Endothelial cell of umbilical vein (primary cell): ENCODE results near the gene TRAPPC3L. TPM values are rescaled to one million over a fixed set of nuclear protein-coding genes. Genes with fewer than 3 reads are reported as not detected.

Source experiments
- BruUV-seq: library from RNA; stranded (reverse); fragments of 400-500 nt; replicated peaks from 2 replicates; lab custom pipeline; 2021; lab: Mats Ljungman, UMichigan
- CTCF ChIA-PET: fragments of 300-600, 350-600 bp; sonication (Branson Sonifier 250); formaldehyde crosslinking; loops from one replicate; lab custom pipeline; 2021; ENCODE audit warnings: antibody characterized with exemption, inconsistent platforms; lab: Charles Lee
- POLR2A ChIA-PET: fragments of 300-600, 350-600 bp; sonication (Branson Sonifier 250); formaldehyde crosslinking; loops from one replicate; lab custom pipeline; 2021; ENCODE audit warnings: antibody characterized with exemption, inconsistent platforms; lab: Charles Lee
- DNase-seq: peaks from one replicate; pipeline ENCODE4 v3.0.0-alpha.2; 2011; ENCODE audit warnings: low read depth, low spot score
- FAIRE-seq: peaks from 2 replicates; lab custom pipeline; 2011; peaks lifted over from hg19 to GRCh38; lab: Jason Lieb, UNC
- H2AFZ ChIP-seq: 2 replicates; pipeline ENCODE4 v1.6.0; 2012; ENCODE audit warnings: low read depth, low read length, control low read depth, inconsistent platforms
- H3K27ac ChIP-seq: 2 replicates; pipeline ENCODE4 v1.5.1; 2011; ENCODE audit warnings: low read depth, mild to moderate bottlenecking, control low read depth, low read length, moderate library complexity; ENCODE audit not compliant: insufficient read depth
- H3K27me3 ChIP-seq, 2 experiments: 2 replicates each; pipeline versions ENCODE4 v1.6.0 to v1.6.1; 2011; ENCODE audit warnings: low read length in 2 of 2, mixed read lengths in 1 of 2; ENCODE audit not compliant: control insufficient read depth in 2 of 2, insufficient read depth in 2 of 2
- H3K36me3 ChIP-seq, 2 experiments: 2 replicates in 1 of 2; 3 replicates in 1 of 2; pipeline ENCODE4 v1.5.1; 2011; ENCODE audit warnings: low read length in 2 of 2, mild to moderate bottlenecking in 1 of 2, moderate library complexity in 1 of 2; ENCODE audit not compliant: control insufficient read depth in 2 of 2, insufficient read depth in 2 of 2; ENCODE audit errors: extremely low read depth in 1 of 2
- H3K4me1 ChIP-seq: 3 replicates; pipeline ENCODE4 v1.5.1; 2011; ENCODE audit warnings: mild to moderate bottlenecking, low read length; ENCODE audit not compliant: control insufficient read depth, insufficient read depth; ENCODE audit errors: extremely low read depth
- H3K4me2 ChIP-seq: 2 replicates; pipeline ENCODE4 v1.6.1; 2011; ENCODE audit warnings: low read length, control low read depth, mixed read lengths; ENCODE audit not compliant: insufficient read depth
- H3K4me3 ChIP-seq, 3 experiments: fragments of 200-600 bp in 1 of 3; sonication (generic), shearing (Covaris generic) in 1 of 3; replicated peaks in 1 of 3; 2 replicates each; pipeline ENCODE4 v1.5.1; 2011 to 2016; ENCODE audit warnings: control low read depth in 3 of 3, low read length in 3 of 3, mild to moderate bottlenecking in 2 of 3, inconsistent platforms in 1 of 3, low read depth in 1 of 3, moderate library complexity in 1 of 3; ENCODE audit not compliant: insufficient read depth in 1 of 3
- H3K79me2 ChIP-seq: 2 replicates; pipeline ENCODE4 v1.6.0; 2012; ENCODE audit warnings: low read length, inconsistent platforms; ENCODE audit not compliant: control insufficient read depth, insufficient read depth
- H3K9ac ChIP-seq: replicated peaks from 2 replicates; pipeline ENCODE3; 2011; ENCODE audit warnings: low read length, control low read depth; ENCODE audit not compliant: insufficient read depth; ENCODE audit errors: extremely low read depth
- H3K9me1 ChIP-seq: replicated peaks from 3 replicates; pipeline ENCODE4 v1.6.0; 2011; ENCODE audit warnings: mild to moderate bottlenecking, low read length; ENCODE audit not compliant: control insufficient read depth, insufficient read depth; ENCODE audit errors: extremely low read depth
- H3K9me3 ChIP-seq: replicated peaks from 2 replicates; pipeline ENCODE4 v1.5.1; 2012; ENCODE audit warnings: low read length, inconsistent platforms; ENCODE audit not compliant: control insufficient read depth, insufficient read depth
- H4K20me1 ChIP-seq: replicated peaks from 2 replicates; pipeline ENCODE3; 2011; ENCODE audit warnings: mild to moderate bottlenecking, low read length; ENCODE audit not compliant: control insufficient read depth, insufficient read depth; ENCODE audit errors: extremely low read depth
- EZH2 ChIP-seq: IDR thresholded peaks from 2 replicates; pipeline ENCODE4 v1.6.1; 2012; ENCODE audit warnings: borderline replicate concordance, low read depth, mild to moderate bottlenecking, moderate library complexity, low read length, inconsistent platforms; ENCODE audit not compliant: severe bottlenecking
- FOS ChIP-seq: IDR thresholded peaks from 2 replicates; pipeline ENCODE4 v1.6.1; 2011; ENCODE audit warnings: mild to moderate bottlenecking, low read length, moderate library complexity, borderline replicate concordance; ENCODE audit not compliant: insufficient read depth
- GATA2 ChIP-seq: IDR thresholded peaks from 2 replicates; pipeline ENCODE4 v1.7.0; 2011; ENCODE audit warnings: low read depth, mild to moderate bottlenecking, moderate library complexity, mixed read lengths, low read length; ENCODE audit not compliant: insufficient read length, insufficient read depth
- JUN ChIP-seq: IDR thresholded peaks from 2 replicates; pipeline ENCODE4 v1.6.1; 2011; ENCODE audit warnings: borderline replicate concordance, low read depth; ENCODE audit not compliant: insufficient read length, insufficient read depth
- MAX ChIP-seq: IDR thresholded peaks from 2 replicates; pipeline ENCODE4 v1.6.1; 2011; ENCODE audit not compliant: insufficient read depth, insufficient read length
- MYC ChIP-seq: IDR thresholded peaks from one replicate; pipeline ENCODE4 v1.6.1; 2011; ENCODE audit warnings: mild to moderate bottlenecking, low read depth, low read length
- POLR2A ChIP-seq: IDR thresholded peaks from 2 replicates; pipeline ENCODE4 v1.6.1; 2012; ENCODE audit warnings: low read depth, mild to moderate bottlenecking, control low read depth, low read length
- POLR2AphosphoS5 ChIP-seq: IDR thresholded peaks from 2 replicates; pipeline ENCODE4 v1.6.1; 2012; ENCODE audit warnings: low read depth, mild to moderate bottlenecking, control low read depth, low read length, moderate library complexity; ENCODE audit not compliant: insufficient read depth
- dilution Hi-C: fragments of 300-500 bp; cut with MboI; formaldehyde crosslinking; loops from one replicate; pipeline ENCODE4 v1.15.0; 2019; ENCODE audit warnings: low sequenced_read_pairs; ENCODE audit not compliant: extremely low pct_ligation_motif_present
- intact Hi-C: fragments of 100-400 bp; cut with micrococcal nuclease; formaldehyde crosslinking; loops from one replicate; pipeline ENCODE4 v1.10.0; 2022
- polyA plus RNA-seq, 4 experiments: library from polyadenylated mRNA; depleted of rRNA in 3 of 4; stranded (reverse) in 3 of 4; unstranded in 1 of 4; fragments of >200 nt; gene quantifications; 2 replicates each; pipeline versions ENCODE4 v1.2.1 to v1.2.3, GENCODE V29; 2011 to 2012; ENCODE audit warnings: missing spikeins in 1 of 4
- total RNA-seq: library from RNA; stranded (reverse); gene quantifications from 2 replicates; pipeline ENCODE4 v1.2.3, GENCODE V29; 2021
- TF ChIP-seq, protein P1 (sequence below), 2 donors: IDR thresholded peaks; 1 replicate in 1 of 2; 2 replicates in 1 of 2; pipeline ENCODE4 v1.5.1; 2011; ENCODE audit warnings: low read length in 2 of 2, mild to moderate bottlenecking in 2 of 2, moderate library complexity in 2 of 2, control low read depth in 1 of 2, inconsistent platforms in 1 of 2, low read depth in 1 of 2; ENCODE audit not compliant: insufficient read depth in 1 of 2; ENCODE audit errors: extremely low read depth in 1 of 2

The TRAPPC3L gene
- total and polyA plus RNA-seq, 2 donors (not counting 3 experiments of a cell fraction or from before 2014, with no cell fraction given): 0.38 TPM; not detected in 1

- H3K4me3 ChIP-seq: no peak overlapping the region
- H3K9ac ChIP-seq: no peak overlapping the region
- H3K4me1 ChIP-seq: peaks cover 9% of the 10 kb centered on the region
- peaks cover 0 to 2% of the 10 kb centered on the region in 2 experiments for H3K27me3 ChIP-seq
- no peaks in the 10 kb centered on the region for H3K9me3 ChIP-seq
- no peaks in the 10 kb centered on the region for H3K9me1 ChIP-seq
- no peak for FAIRE-seq
- ChIA-PET CTCF (interaction anchor here (0.6 to 4.5 kb wide), 17 partner anchors 9 to 416 kb away, joined by 3 to 103 read pairs (median 4); partner anchors contain the start of genes CALHM5 and TRAPPC3L), POLR2A (no interaction called here)
- no TSS peak for BruUV-seq
- no peaks in the 10 kb centered on the region for H3K36me3 ChIP-seq
- H3K27ac ChIP-seq: no peak overlapping the region
- no peak for DNase-seq
- H4K20me1 ChIP-seq: no peaks in the 10 kb centered on the region
- peak overlapping the region; percentile 34 for H2AFZ ChIP-seq
- intact Hi-C loops: loop anchor here (2.0 kb wide), 2 partner anchors 89 to 163 kb away; partner anchors contain the start of gene DSE
- H3K4me2 ChIP-seq: no peak overlapping the region
- dilution Hi-C loops: no loop called here
- TF ChIP-seq FOS (no peak), POLR2AphosphoS5 (no peak), JUN (no peak), POLR2A (no peak), GATA2 (no peak), MYC (no peak), MAX (no peak), EZH2 (no peak)
- TF ChIP-seq, protein P1, sequence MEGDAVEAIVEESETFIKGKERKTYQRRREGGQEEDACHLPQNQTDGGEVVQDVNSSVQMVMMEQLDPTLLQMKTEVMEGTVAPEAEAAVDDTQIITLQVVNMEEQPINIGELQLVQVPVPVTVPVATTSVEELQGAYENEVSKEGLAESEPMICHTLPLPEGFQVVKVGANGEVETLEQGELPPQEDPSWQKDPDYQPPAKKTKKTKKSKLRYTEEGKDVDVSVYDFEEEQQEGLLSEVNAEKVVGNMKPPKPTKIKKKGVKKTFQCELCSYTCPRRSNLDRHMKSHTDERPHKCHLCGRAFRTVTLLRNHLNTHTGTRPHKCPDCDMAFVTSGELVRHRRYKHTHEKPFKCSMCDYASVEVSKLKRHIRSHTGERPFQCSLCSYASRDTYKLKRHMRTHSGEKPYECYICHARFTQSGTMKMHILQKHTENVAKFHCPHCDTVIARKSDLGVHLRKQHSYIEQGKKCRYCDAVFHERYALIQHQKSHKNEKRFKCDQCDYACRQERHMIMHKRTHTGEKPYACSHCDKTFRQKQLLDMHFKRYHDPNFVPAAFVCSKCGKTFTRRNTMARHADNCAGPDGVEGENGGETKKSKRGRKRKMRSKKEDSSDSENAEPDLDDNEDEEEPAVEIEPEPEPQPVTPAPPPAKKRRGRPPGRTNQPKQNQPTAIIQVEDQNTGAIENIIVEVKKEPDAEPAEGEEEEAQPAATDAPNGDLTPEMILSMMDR (IDR thresholded peaks at IDR 0.05; ENCODE audit: extremely low read depth in 1 of 2, insufficient read depth in 1 of 2, low read depth in 1 of 2, low read length in 2 of 2): no peak
- H3K79me2 ChIP-seq: no peaks in the 10 kb centered on the region
These were observed 12.1 kb downstream of the TRAPPC3L start for GRCh38 chr6:116533233-116533957.
